ENCODE results near the gene POMGNT2. TPM values are rescaled to one million over a fixed set of nuclear protein-coding genes. Genes with fewer than 3 reads are reported as not detected.
"Not testable (repeated sequence)": the region's sequence is repeated elsewhere in the genome, so short reads cannot be mapped to it uniquely, and the experiment has no call there.

The POMGNT2 gene
- polyA plus RNA-seq, 1 donor (not counting 4 experiments of a cell fraction or from before 2014, with no cell fraction given): 6.0 TPM

- Histone ChIP-seq H3K4me2 (ENCODE audit: control insufficient read depth, extremely low read depth, insufficient read depth, low read depth, low read length) (no peak overlapping the region), H3K9me1 (ENCODE audit: control insufficient read depth, extremely low read depth, insufficient read depth, low read length) (no peaks in the 10 kb centered on the region), H3K79me2 (ENCODE audit: control insufficient read depth, insufficient read depth, low read length) (no peaks in the 10 kb centered on the region), H3K9me3 (ENCODE audit: control insufficient read depth, low read depth, low read length) (peaks cover 2% of the 10 kb centered on the region), H3K27ac (ENCODE audit: control insufficient read depth, insufficient read depth, low read length) (no peak overlapping the region), H3K27me3 (ENCODE audit: control insufficient read depth, extremely low read depth, insufficient read depth, low read length) (peaks cover 2% of the 10 kb centered on the region), H3K9ac (ENCODE audit: control insufficient read depth, extremely low read depth, insufficient read depth, low read length) (no peak overlapping the region), H3K4me1 (ENCODE audit: control insufficient read depth, extremely low read depth, insufficient read depth, low read length) (no peaks in the 10 kb centered on the region), H4K20me1 (ENCODE audit: control insufficient read depth, extremely low read depth, insufficient read depth, low read length) (no peaks in the 10 kb centered on the region), H3K36me3 (ENCODE audit: control insufficient read depth in 2 of 2, extremely low read depth in 1 of 2, insufficient read depth in 2 of 2, low read length in 2 of 2) (no peaks in the 10 kb centered on the region), H3K4me3 (ENCODE audit: control insufficient read depth in 2 of 3, extremely low read depth in 1 of 3, insufficient read depth in 2 of 3, low read depth in 1 of 3, low read length in 3 of 3) (no peak overlapping the region), H2AFZ (ENCODE audit: control insufficient read depth, low read length) (no peak overlapping the region)
- dilution Hi-C loops (cut with MboI; ENCODE audit: extremely low pct_ligation_motif_present, low sequenced_read_pairs): no loop called here
- TF ChIP-seq EZH2 (IDR thresholded peaks at IDR 0.05; ENCODE audit: low read length): no peak
- no peak for TF ChIP-seq CTCF (optimal IDR thresholded peaks at IDR 0.05 in 1 of 3, IDR thresholded peaks at IDR 0.05 in 1 of 3, conservative IDR thresholded peaks at IDR 0.05 in 1 of 3; ENCODE audit: extremely low read depth in 1 of 3, insufficient read depth in 2 of 3, low read length in 3 of 3)
- DNase-seq (ENCODE audit: low read depth, low spot score) (no peak), FAIRE-seq (no peak)
Measured at GRCh38 chr3:43046583-43046982, 59.3 kb downstream of the POMGNT2 start.

GRCh38 chr3:43045079-43045478, 60.8 kb downstream of the POMGNT2 start:
- FAIRE-seq; H3K9me3 ChIP-seq (ENCODE audit: control insufficient read depth, low read depth, low read length); H3K9me1 ChIP-seq (ENCODE audit: control insufficient read depth, extremely low read depth, insufficient read depth, low read length); H3K4me1 ChIP-seq (ENCODE audit: control insufficient read depth, extremely low read depth, insufficient read depth, low read length); H3K79me2 ChIP-seq (ENCODE audit: control insufficient read depth, insufficient read depth, low read length); H3K9ac ChIP-seq (ENCODE audit: control insufficient read depth, extremely low read depth, insufficient read depth, low read length); H4K20me1 ChIP-seq (ENCODE audit: control insufficient read depth, extremely low read depth, insufficient read depth, low read length); DNase-seq (ENCODE audit: low read depth, low spot score); dilution Hi-C loops (cut with MboI; ENCODE audit: extremely low pct_ligation_motif_present, low sequenced_read_pairs); H3K4me3 ChIP-seq (ENCODE audit: control insufficient read depth in 2 of 3, extremely low read depth in 1 of 3, insufficient read depth in 2 of 3, low read depth in 1 of 3, low read length in 3 of 3); H3K36me3 ChIP-seq (ENCODE audit: control insufficient read depth in 2 of 2, extremely low read depth in 1 of 2, insufficient read depth in 2 of 2, low read length in 2 of 2); H2AFZ ChIP-seq (ENCODE audit: control insufficient read depth, low read length); H3K4me2 ChIP-seq (ENCODE audit: control insufficient read depth, extremely low read depth, insufficient read depth, low read depth, low read length); H3K27me3 ChIP-seq (ENCODE audit: control insufficient read depth, extremely low read depth, insufficient read depth, low read length); H3K27ac ChIP-seq (ENCODE audit: control insufficient read depth, insufficient read depth, low read length): not testable (repeated sequence)

DNA sequence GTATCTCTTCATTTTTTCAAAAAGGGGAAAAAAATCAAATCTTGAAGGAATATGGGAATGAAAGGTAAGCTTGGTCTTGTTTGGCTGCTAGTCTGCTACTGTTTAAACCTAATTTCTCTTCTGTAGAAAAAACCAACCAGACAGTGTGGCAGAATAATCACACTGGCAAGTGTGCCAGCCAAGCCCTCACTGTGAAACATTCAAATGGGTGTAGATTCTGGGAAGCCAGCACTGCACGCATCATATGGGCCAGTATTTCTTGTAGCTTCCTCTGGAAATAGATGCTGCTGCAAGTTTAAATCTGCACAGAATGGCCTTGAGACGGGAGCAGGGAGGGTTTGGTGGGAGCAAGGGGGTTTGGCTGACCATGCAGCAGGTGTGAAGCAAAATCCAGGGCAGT, 62.1 kb downstream of the POMGNT2 start:
- FAIRE-seq: no peak
- Histone ChIP-seq H3K4me3 (ENCODE audit: control insufficient read depth in 2 of 3, extremely low read depth in 1 of 3, insufficient read depth in 2 of 3, low read depth in 1 of 3, low read length in 3 of 3) (no peak overlapping the region), H3K4me2 (ENCODE audit: control insufficient read depth, extremely low read depth, insufficient read depth, low read depth, low read length) (no peak overlapping the region), H3K27ac (ENCODE audit: control insufficient read depth, insufficient read depth, low read length) (no peak overlapping the region), H3K27me3 (ENCODE audit: control insufficient read depth, extremely low read depth, insufficient read depth, low read length) (no peaks in the 10 kb centered on the region), H3K9ac (ENCODE audit: control insufficient read depth, extremely low read depth, insufficient read depth, low read length) (no peak overlapping the region), H3K4me1 (ENCODE audit: control insufficient read depth, extremely low read depth, insufficient read depth, low read length) (no peaks in the 10 kb centered on the region), H3K9me3 (ENCODE audit: control insufficient read depth, low read depth, low read length) (peaks cover 2% of the 10 kb centered on the region), H4K20me1 (ENCODE audit: control insufficient read depth, extremely low read depth, insufficient read depth, low read length) (no peaks in the 10 kb centered on the region), H3K79me2 (ENCODE audit: control insufficient read depth, insufficient read depth, low read length) (no peaks in the 10 kb centered on the region), H3K36me3 (ENCODE audit: control insufficient read depth in 2 of 2, extremely low read depth in 1 of 2, insufficient read depth in 2 of 2, low read length in 2 of 2) (no peaks in the 10 kb centered on the region), H3K9me1 (ENCODE audit: control insufficient read depth, extremely low read depth, insufficient read depth, low read length) (no peaks in the 10 kb centered on the region), H2AFZ (ENCODE audit: control insufficient read depth, low read length) (no peak overlapping the region)
- TF ChIP-seq EZH2 (IDR thresholded peaks at IDR 0.05; ENCODE audit: low read length) (no peak), CTCF (optimal IDR thresholded peaks at IDR 0.05 in 1 of 3, IDR thresholded peaks at IDR 0.05 in 1 of 3, conservative IDR thresholded peaks at IDR 0.05 in 1 of 3; ENCODE audit: extremely low read depth in 1 of 3, insufficient read depth in 2 of 3, low read length in 3 of 3) (no peak)
- dilution Hi-C loops (cut with MboI; ENCODE audit: extremely low pct_ligation_motif_present, low sequenced_read_pairs): no loop called here
- DNase-seq (ENCODE audit: low read depth, low spot score): no peak
